ENCODE results near the gene GLO1.

The GLO1 gene

GRCh38 chr6:38634518-38634917 lies 68.4 kb downstream of the GLO1 start:
- DNase-seq (ENCODE audit: extremely low spot score, insufficient read length, low read depth): no peak
- FAIRE-seq: no peak

GRCh38 chr6:38632490-38632889 lies 70.5 kb downstream of the GLO1 start:
- DNase-seq (ENCODE audit: extremely low spot score, insufficient read length, low read depth): no peak
- no peak for FAIRE-seq

GRCh38 chr6:38631186-38631783 lies 71.7 kb downstream of the GLO1 start:
- DNase-seq (ENCODE audit: extremely low spot score, insufficient read length, low read depth): no peak
- FAIRE-seq: no peak

All from GM18507 (cell line).